Transverse colon (tissue), 3 donors: ENCODE data around the gene TMEM35B.

Experiments
- EP300 ChIP-seq: sonication (generic); formaldehyde crosslinking; IDR thresholded peaks from one replicate; pipeline ENCODE4 v1.6.1; 2017; ENCODE audit warnings: antibody characterized with exemption, low read depth
- POLR2A ChIP-seq: fragments of 450-650 bp; IDR thresholded peaks from one replicate; pipeline ENCODE4 v1.6.1; 2016; ENCODE audit warnings: antibody characterized with exemption, mild to moderate bottlenecking, moderate library complexity
- TF ChIP-seq, protein P1 (sequence below), 5 experiments: fragments of 200-600 bp in 3 of 5; fragments of 450-650 bp in 2 of 5; sonication (generic) in 3 of 5; IDR thresholded peaks; 1 replicate in 2 of 5; 2 replicates in 3 of 5; pipeline ENCODE4 v1.5.1; 2016 to 2017; ENCODE audit warnings: antibody characterized with exemption in 5 of 5, inconsistent platforms in 3 of 5, mild to moderate bottlenecking in 2 of 5, moderate library complexity in 1 of 5

DNA sequence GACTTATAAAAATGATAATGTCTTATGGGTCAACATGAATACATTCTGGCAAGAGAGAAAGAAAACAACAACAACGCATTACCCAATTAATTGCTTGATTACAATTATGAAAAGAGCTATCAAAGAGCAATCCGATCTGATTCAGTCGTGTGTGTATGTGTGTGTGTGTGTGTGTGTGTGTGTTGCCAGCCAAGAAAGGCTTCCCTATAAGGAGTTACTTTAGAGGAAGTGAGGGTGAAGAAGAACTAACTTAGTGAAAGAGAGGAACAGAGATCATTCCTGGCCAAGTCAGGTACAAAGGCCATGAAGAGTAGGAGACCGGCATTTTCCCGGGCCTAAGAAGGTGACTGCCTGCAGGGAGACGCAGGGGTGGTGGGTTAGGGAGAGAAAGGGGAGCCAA lies 9.4 kb downstream of the TMEM35B start:
- TF ChIP-seq, protein P1, sequence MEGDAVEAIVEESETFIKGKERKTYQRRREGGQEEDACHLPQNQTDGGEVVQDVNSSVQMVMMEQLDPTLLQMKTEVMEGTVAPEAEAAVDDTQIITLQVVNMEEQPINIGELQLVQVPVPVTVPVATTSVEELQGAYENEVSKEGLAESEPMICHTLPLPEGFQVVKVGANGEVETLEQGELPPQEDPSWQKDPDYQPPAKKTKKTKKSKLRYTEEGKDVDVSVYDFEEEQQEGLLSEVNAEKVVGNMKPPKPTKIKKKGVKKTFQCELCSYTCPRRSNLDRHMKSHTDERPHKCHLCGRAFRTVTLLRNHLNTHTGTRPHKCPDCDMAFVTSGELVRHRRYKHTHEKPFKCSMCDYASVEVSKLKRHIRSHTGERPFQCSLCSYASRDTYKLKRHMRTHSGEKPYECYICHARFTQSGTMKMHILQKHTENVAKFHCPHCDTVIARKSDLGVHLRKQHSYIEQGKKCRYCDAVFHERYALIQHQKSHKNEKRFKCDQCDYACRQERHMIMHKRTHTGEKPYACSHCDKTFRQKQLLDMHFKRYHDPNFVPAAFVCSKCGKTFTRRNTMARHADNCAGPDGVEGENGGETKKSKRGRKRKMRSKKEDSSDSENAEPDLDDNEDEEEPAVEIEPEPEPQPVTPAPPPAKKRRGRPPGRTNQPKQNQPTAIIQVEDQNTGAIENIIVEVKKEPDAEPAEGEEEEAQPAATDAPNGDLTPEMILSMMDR (IDR thresholded peaks at IDR 0.05), result no peak
- TF ChIP-seq EP300 (no peak), POLR2A (no peak)
